Measurements from ENCODE around the gene ZNFX1.

ZNFX1 gene

GRCh38 chr20:49278036-49278817 is at the start of gene ZNFX1:
TSS of gene ZNFX1 (minus strand) at chr20:49278057. CDS start at chr20:49275839, 2,218 bp downstream.
- peak within 1 kb of the TSS; percentile 69 for H3K9ac ChIP-seq (ENCODE audit: low read length)
- no peaks in the 10 kb centered on the region for H3K27me3 ChIP-seq (replicated peaks; ENCODE audit: insufficient read depth, low read length)
- H3K79me2 ChIP-seq (ENCODE audit: low read length): peaks cover 59% of the 10 kb centered on the region
- peak within 1 kb of the TSS; percentile 75 for H2AFZ ChIP-seq (ENCODE audit: low read length)
- H4K20me1 ChIP-seq (ENCODE audit: insufficient read depth, low read length): 0 out of 2 replicates have a peak, but pooled peaks cover 11% of the 10 kb centered on the region
- peaks cover 43% of the 10 kb centered on the region for H3K36me3 ChIP-seq (replicated peaks; ENCODE audit: insufficient read depth, low read length)
- no peaks in the 10 kb centered on the region for H3K9me2 ChIP-seq (replicated peaks; ENCODE audit: insufficient read depth, low read length)
- peak within 1 kb of the TSS; percentile 78; the same call in 1 of the 2 replicates for H3K27ac ChIP-seq (ENCODE audit: low read length)
- DNase-seq: peak; percentile 98
- TF ChIP-seq CTCF (IDR thresholded peaks at IDR 0.05; ENCODE audit: low read length): peak; percentile 6; the same call in 1 of the 2 replicates
- no peak for TF ChIP-seq EZH2phosphoT487 (IDR thresholded peaks at IDR 0.05; ENCODE audit: low read length)
- peaks cover 36% of the 10 kb centered on the region for H3F3A ChIP-seq (ENCODE audit: insufficient read depth, low read length)
- peak within 1 kb of the TSS; percentile 93 for H3K4me3 ChIP-seq (ENCODE audit: low read length)
- peaks cover 26% of the 10 kb centered on the region for H3K4me1 ChIP-seq (ENCODE audit: low read length)
- no peaks in the 10 kb centered on the region for H3K9me3 ChIP-seq (replicated peaks; ENCODE audit: insufficient read depth, low read length)
- peak within 1 kb of the TSS; percentile 86 for H3K4me2 ChIP-seq (ENCODE audit: low read depth, low read length)

GRCh38 chr20:49326026-49326425 is 48.2 kb upstream of the ZNFX1 start:
- Histone ChIP-seq H3K9me2 (replicated peaks; ENCODE audit: insufficient read depth, low read length) (no peaks in the 10 kb centered on the region), H3K9ac (ENCODE audit: low read length) (no peak overlapping the region), H3K9me3 (replicated peaks; ENCODE audit: insufficient read depth, low read length) (no peaks in the 10 kb centered on the region), H3K27me3 (replicated peaks; ENCODE audit: insufficient read depth, low read length) (no peaks in the 10 kb centered on the region), H2AFZ (ENCODE audit: low read length) (no peak overlapping the region), H3F3A (ENCODE audit: insufficient read depth, low read length) (no peaks in the 10 kb centered on the region), H3K79me2 (ENCODE audit: low read length) (no peaks in the 10 kb centered on the region), H3K27ac (ENCODE audit: low read length) (no peak overlapping the region), H3K4me3 (ENCODE audit: low read length) (no peak overlapping the region), H3K36me3 (replicated peaks; ENCODE audit: insufficient read depth, low read length) (no peaks in the 10 kb centered on the region), H3K4me2 (ENCODE audit: low read depth, low read length) (no peak overlapping the region), H4K20me1 (ENCODE audit: insufficient read depth, low read length) (no peaks in the 10 kb centered on the region), H3K4me1 (ENCODE audit: low read length) (peaks cover 11% of the 10 kb centered on the region)
- no peak for DNase-seq
- TF ChIP-seq CTCF (IDR thresholded peaks at IDR 0.05; ENCODE audit: low read length): no peak
- no peak for TF ChIP-seq EZH2 (optimal IDR thresholded peaks at IDR 0.05; ENCODE audit: low read depth, low read length)
- no peak for TF ChIP-seq EZH2phosphoT487 (IDR thresholded peaks at IDR 0.05; ENCODE audit: low read length)

- Histone ChIP-seq H4K20me1 (ENCODE audit: insufficient read depth, low read length) (no peaks in the 10 kb centered on the region), H3K27ac (ENCODE audit: low read length) (peak overlapping the region; percentile 17; the same call in 1 of the 2 replicates), H3K36me3 (replicated peaks; ENCODE audit: insufficient read depth, low read length) (no peaks in the 10 kb centered on the region), H3K9ac (ENCODE audit: low read length) (no peak overlapping the region), H3K4me2 (ENCODE audit: low read depth, low read length) (peak overlapping the region; percentile 33; the same call in 1 of the 2 replicates), H3K9me3 (replicated peaks; ENCODE audit: insufficient read depth, low read length) (no peaks in the 10 kb centered on the region), H3K4me3 (ENCODE audit: low read length) (no peak overlapping the region), H3K4me1 (ENCODE audit: low read length) (peaks cover 11% of the 10 kb centered on the region), H3K79me2 (ENCODE audit: low read length) (no peaks in the 10 kb centered on the region), H2AFZ (ENCODE audit: low read length) (peak overlapping the region; percentile 65), H3K27me3 (replicated peaks; ENCODE audit: insufficient read depth, low read length) (peaks cover 9% of the 10 kb centered on the region), H3F3A (ENCODE audit: insufficient read depth, low read length) (no peaks in the 10 kb centered on the region), H3K9me2 (replicated peaks; ENCODE audit: insufficient read depth, low read length) (no peaks in the 10 kb centered on the region)
- TF ChIP-seq EZH2 (optimal IDR thresholded peaks at IDR 0.05; ENCODE audit: low read depth, low read length) (no peak), CTCF (IDR thresholded peaks at IDR 0.05; ENCODE audit: low read length) (no peak), EZH2phosphoT487 (IDR thresholded peaks at IDR 0.05; ENCODE audit: low read length) (no peak)
- DNase-seq: no peak
These were observed 46.4 kb upstream of the ZNFX1 start for GRCh38 chr20:49324306-49324705.
